NCI-H2196 treated with DMSO at 0.1 percent for 48 hours (cell line): Measurements from ENCODE around the gene DPP8.

Source experiments
- DNase-seq: peaks from one replicate; lab custom pipeline; 2025; ENCODE audit not compliant: unreplicated experiment; lab: John Stamatoyannopoulos, UW

The DPP8 gene

GRCh38 chr15:65426216-65426853 is 91.2 kb downstream of the DPP8 start:
- DNase-seq: no peak

- DNase-seq: no peak
Observed at GRCh38 chr15:65424683-65425082, 92.8 kb downstream of the DPP8 start.

DNA sequence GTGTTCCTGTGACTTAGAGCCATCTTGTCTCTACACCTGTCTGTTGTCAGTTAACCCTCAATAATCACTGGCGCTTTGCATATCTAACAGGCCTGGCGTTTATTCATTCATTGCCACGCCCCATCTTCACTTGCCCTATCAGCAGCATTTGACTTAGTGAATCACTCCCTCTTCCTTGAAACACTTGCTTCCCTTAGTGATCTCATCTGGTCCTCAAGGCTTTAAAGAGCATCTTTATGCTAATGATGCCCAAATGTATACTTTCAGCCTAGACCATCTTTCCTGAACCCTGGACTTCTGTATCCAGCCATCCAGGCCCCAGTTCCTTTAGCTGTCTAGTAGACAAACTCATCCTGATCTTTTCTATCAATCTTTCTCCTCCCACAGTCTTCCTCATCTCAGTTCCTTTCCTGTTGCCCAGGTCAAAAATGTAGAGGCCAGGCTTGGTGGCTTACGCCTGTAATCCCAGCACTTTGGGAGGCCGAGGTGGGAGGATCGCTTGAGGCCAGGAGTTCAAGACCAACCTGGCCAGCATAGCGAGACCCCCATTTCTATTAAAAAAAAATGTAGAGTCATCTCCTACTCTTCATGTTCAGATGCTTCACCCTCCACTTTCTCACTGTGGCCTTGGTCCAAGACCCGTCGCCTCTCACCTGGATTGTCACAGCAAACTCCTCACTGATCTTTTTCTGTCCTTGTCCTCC is 93.4 kb downstream of the DPP8 start:
- DNase-seq: no peak

- DNase-seq: no peak
Observed at GRCh38 chr15:65423150-65423975, 94.1 kb downstream of the DPP8 start.

DNA sequence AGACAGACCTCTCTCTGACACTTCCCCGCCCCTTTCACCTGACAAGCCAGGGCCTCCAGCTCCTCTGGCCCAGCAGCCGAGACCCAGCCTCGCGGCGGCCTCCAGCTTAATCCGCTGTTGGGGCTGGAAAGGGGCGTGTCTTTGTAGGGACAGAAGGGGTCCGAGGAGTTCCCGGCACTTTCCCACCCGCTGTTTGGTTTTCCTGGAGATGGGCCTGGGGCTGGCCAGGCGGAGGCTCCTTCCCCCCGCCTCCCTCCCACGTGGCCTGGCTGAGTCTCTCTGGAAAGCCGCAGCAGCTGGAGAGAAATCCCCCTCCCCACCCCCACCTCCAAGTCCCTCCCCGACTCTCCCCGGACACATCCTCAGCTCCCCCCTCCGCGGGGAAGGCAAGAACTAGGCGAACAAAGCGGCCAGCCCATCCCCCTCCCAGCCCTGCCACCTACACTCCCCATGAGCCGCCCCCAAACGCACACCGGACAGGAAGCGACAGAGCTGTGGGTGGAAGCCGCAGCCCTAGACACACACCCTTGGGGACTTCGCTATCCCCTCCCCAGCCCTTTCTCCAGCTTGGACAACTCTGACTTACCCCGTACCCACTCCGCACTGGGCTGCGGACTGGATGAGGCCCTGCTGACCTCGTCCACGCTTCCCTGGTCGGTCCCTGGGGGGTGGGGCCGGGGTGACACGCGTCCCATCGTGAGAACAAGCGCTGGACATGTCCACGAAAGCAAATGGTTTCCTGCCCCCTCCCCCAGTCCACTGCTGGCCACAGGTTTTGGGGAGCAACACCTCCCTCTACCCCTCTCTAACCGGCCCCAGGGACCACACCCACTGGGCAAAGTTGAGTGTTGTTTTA is 95.9 kb downstream of the DPP8 start:
- DNase-seq: no peak

- no peak for DNase-seq
Observed at GRCh38 chr15:65420975-65421359, 96.5 kb downstream of the DPP8 start.

- DNase-seq: no peak
Observed at GRCh38 chr15:65418596-65418995, 98.9 kb downstream of the DPP8 start.

GRCh38 chr15:65416845-65417416 is 100.6 kb downstream of the DPP8 start:
- DNase-seq: no peak

- DNase-seq: no peak
Observed at GRCh38 chr15:65414841-65415621, 102.5 kb downstream of the DPP8 start.

DNA sequence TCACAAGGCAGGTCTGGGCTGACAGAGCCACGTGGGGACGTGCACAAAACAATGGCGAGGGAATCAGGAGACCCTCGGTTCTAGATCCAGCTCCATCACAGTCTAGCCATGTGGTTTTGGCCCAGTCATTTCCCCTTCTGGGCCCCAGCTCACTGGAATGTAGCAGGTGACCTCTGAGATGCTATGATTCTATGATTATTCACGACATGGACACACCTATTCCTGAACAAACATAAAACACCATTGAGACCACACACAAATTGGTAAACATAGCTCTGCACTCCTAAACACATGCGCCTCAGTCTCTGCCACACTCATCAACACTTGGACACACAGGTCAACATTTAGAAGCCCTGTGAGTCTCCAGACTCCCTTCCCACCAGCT is 103.7 kb downstream of the DPP8 start:
- no peak for DNase-seq

DNA sequence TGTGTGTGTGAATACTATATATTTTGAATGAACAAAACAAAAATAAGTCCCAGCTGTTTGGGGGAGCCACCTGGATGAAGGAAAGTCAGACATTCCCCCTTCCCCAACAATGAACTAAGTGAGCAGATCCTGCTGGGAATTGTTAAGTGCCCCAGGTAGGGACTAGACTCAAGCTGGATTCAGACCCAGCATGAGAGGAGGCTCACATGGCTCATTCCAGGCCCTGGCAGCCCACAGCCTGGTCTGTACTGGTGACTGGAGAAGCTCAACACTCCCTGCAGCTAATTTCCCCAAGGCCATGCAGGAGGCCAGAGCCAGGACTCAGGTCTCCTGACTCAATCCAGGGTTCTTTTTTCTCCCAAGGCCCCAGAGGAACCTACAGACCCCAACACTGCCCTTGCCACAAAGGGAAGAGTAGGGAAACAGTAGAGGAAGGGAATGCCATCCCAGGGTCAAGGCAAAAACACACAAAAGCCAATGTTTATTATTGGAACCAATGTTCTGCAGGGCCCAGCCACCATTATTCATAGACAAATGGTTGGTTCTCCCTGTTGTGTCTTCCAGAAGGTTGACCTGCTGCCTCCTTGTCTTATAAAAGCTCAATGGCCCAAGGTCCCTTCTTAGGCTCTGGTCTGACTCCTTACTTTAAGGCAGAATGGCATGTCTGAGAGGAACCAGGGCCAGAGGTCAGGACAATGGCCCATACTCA is 104.3 kb downstream of the DPP8 start:
- DNase-seq: no peak

- DNase-seq: no peak
Observed at GRCh38 chr15:65412556-65412955, 104.9 kb downstream of the DPP8 start.

GRCh38 chr15:65411465-65412071 is 105.9 kb downstream of the DPP8 start:
- DNase-seq: no peak

GRCh38 chr15:65410972-65411371 is 106.5 kb downstream of the DPP8 start:
- DNase-seq: no peak

GRCh38 chr15:65410036-65410435 is 107.5 kb downstream of the DPP8 start:
- DNase-seq: no peak

DNA sequence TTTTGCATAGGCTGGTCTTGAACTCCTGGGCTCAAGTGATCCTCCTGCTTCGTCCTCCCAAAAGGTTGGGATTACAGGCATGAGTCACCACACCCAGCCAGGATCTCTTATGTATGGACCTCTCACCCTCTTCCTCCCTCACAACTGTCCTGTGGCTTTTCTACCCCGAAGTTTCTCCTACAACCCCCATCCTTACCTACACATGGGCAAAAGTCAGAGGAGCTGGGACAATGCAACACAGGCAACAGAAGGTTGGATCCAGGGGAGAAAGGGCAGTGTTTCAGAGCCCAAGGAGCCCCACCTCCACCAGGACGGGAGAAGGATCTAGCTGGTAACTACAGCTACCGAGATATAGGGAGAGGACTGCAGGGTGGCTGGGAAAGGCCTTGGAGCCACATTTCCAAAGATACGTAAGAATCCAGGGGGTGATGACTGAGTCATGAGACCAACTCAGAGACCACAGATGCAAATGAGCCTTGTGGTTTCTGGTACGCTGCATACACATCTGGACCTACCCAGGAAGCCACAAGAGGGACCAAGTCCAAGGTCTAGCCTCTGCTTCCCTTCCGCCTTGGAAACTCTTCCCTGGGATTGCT is 108.4 kb downstream of the DPP8 start:
- no peak for DNase-seq

DNA sequence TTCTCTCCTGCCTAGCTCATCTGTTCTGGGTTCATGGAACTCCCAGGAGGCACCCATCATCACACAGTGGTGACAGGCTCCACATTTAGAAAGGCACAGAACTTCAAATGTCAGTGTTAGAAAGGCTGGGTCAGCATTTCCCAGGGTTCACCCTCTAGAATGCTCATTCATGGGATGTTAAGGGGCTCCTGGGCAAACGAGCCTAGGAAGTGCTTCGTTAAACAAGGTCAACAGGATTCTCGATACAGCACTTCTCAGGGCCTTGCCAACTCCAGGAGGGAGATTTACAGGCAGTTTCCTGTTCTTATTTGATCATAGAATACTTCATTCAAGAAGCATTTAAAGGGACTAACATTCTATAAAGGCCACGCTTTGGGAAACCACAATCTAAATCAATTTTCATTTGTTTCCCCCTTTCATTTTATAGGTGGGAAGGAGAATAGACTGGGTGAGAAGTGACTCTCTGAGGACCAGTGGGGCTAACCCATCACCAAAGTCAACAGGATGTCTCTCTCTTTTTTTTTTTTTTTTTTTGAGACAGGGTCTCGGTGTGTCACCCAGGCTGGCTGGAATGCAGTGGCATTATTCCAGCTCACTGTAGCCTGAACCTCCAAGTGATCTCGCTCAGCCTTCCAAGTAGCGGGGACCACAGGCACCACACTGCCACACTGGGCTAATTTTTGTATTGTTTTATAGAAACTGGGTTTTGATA is 109.0 kb downstream of the DPP8 start:
- DNase-seq: no peak

GRCh38 chr15:65406424-65407000 is 111.0 kb downstream of the DPP8 start:
- DNase-seq: no peak
